ENCODE data around the gene ZMYND8.

Gene ZMYND8

DNA sequence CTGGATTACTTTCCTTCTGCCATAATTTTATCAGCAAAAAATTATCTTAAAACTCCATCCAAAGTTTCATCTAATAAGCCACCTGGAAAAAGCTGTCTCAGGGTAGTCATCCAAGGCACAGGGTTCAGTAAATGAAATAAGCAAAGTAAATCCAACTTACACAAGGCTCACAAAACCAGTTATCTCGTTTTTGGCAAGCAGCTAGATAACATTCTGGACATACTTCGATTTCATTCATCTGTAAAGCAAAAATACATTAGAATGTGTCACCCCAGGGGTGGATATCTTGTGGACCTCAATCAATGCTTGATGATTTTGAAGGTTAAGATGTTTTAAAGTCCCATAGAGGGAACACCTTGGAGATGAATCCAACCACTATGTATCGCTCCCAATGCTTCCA lies 73.1 kb downstream of the ZMYND8 start:
- Histone ChIP-seq H2BK120ac (ENCODE audit: low read depth, low read length) (no peak overlapping the region), H3K4me3 (ENCODE audit: insufficient read depth in 1 of 2, low read depth in 1 of 2, low read length in 2 of 2) (no peak overlapping the region), H2BK5ac (ENCODE audit: low read depth, low read length, poor library complexity, severe bottlenecking) (no peak overlapping the region), H3K4me1 (ENCODE audit: control insufficient read depth, insufficient read depth, low read depth, low read length) (peaks cover 17% of the 10 kb centered on the region), H4K91ac (ENCODE audit: low read length) (no peak overlapping the region), H3K14ac (ENCODE audit: low read length in 2 of 2) (no peak overlapping the region), H3K4ac (ENCODE audit: low read depth in 1 of 2, low read length in 2 of 2) (no peak overlapping the region), H3K18ac (ENCODE audit: low read depth in 1 of 2, low read length in 2 of 2) (no peak overlapping the region), H4K8ac (ENCODE audit: low read length) (no peak overlapping the region), H3K9ac (ENCODE audit: low read length) (no peak overlapping the region), H3K79me1 (replicated peaks; ENCODE audit: low read length, poor library complexity, severe bottlenecking) (peaks cover 21% of the 10 kb centered on the region), H3K23ac (ENCODE audit: low read length in 2 of 2) (no peak overlapping the region), H2BK12ac (ENCODE audit: low read length in 2 of 2) (no peak overlapping the region), H3K9me3 (ENCODE audit: control insufficient read depth, low read length) (no peaks in the 10 kb centered on the region), H3K27ac (ENCODE audit: low read length, poor library complexity, severe bottlenecking) (no peak overlapping the region), H3K27me3 (ENCODE audit: control insufficient read depth in 1 of 2, insufficient read depth in 1 of 2, low read length in 2 of 2) (no peaks in the 10 kb centered on the region), H3K36me3 (ENCODE audit: control insufficient read depth in 1 of 2, insufficient read depth in 2 of 2, low read depth in 1 of 2, low read length in 2 of 2) (peaks cover 37 to 90% of the 10 kb centered on the region in 2 experiments), H2BK15ac (ENCODE audit: low read depth, poor library complexity, severe bottlenecking) (no peak overlapping the region), H2AFZ (ENCODE audit: low read depth, low read length) (no peak overlapping the region), H2AK5ac (ENCODE audit: low read length, severe bottlenecking) (no peak overlapping the region), H3K4me2 (ENCODE audit: low read length, poor library complexity, severe bottlenecking) (no peak overlapping the region)
- 84% methylated on average over 3 of the region's 3 CpGs for WGBS
- DNase-seq, result no peak

DNA sequence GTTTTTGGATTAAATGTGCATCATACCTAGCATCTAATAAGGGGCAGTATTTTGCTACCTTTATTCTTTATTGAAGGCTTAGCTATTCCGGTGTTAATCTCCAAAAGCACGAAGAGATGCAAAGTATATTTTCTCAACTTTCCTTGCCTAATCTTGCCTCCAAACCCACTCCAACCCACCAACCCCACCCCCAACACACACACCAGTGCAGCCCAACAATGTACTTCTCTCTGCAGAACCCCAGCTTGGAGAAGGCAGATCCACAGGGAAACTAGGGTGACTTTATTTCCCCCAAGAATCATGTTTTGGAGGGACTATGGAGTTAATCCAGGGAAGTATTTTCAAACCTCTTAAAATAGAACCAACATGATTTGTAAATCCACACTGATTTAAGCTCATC lies 73.6 kb downstream of the ZMYND8 start:
- Histone ChIP-seq H4K91ac (ENCODE audit: low read length) (no peak overlapping the region), H3K79me1 (replicated peaks; ENCODE audit: low read length, poor library complexity, severe bottlenecking) (peaks cover 23% of the 10 kb centered on the region), H3K9ac (ENCODE audit: low read length) (no peak overlapping the region), H3K4me2 (ENCODE audit: low read length, poor library complexity, severe bottlenecking) (no peak overlapping the region), H3K27me3 (ENCODE audit: control insufficient read depth in 1 of 2, insufficient read depth in 1 of 2, low read length in 2 of 2) (no peaks in the 10 kb centered on the region), H2AFZ (ENCODE audit: low read depth, low read length) (no peak overlapping the region), H3K4me1 (ENCODE audit: control insufficient read depth, insufficient read depth, low read depth, low read length) (peaks cover 18% of the 10 kb centered on the region), H3K4me3 (ENCODE audit: insufficient read depth in 1 of 2, low read depth in 1 of 2, low read length in 2 of 2) (no peak overlapping the region), H3K9me3 (ENCODE audit: control insufficient read depth, low read length) (no peaks in the 10 kb centered on the region), H2BK5ac (ENCODE audit: low read depth, low read length, poor library complexity, severe bottlenecking) (no peak overlapping the region), H2AK5ac (ENCODE audit: low read length, severe bottlenecking) (no peak overlapping the region), H3K4ac (ENCODE audit: low read depth in 1 of 2, low read length in 2 of 2) (no peak overlapping the region), H2BK15ac (ENCODE audit: low read depth, poor library complexity, severe bottlenecking) (no peak overlapping the region), H3K27ac (ENCODE audit: low read length, poor library complexity, severe bottlenecking) (peak overlapping the region; percentile 7), H2BK120ac (ENCODE audit: low read depth, low read length) (no peak overlapping the region), H4K8ac (ENCODE audit: low read length) (no peak overlapping the region), H3K14ac (ENCODE audit: low read length in 2 of 2) (no peak overlapping the region), H3K18ac (ENCODE audit: low read depth in 1 of 2, low read length in 2 of 2) (no peak overlapping the region), H3K36me3 (ENCODE audit: control insufficient read depth in 1 of 2, insufficient read depth in 2 of 2, low read depth in 1 of 2, low read length in 2 of 2) (peaks cover 41 to 91% of the 10 kb centered on the region in 2 experiments), H2BK12ac (ENCODE audit: low read length in 2 of 2) (no peak overlapping the region), H3K23ac (ENCODE audit: low read length in 2 of 2) (no peak overlapping the region)
- WGBS, result 100% methylated on average over 2 of the region's 2 CpGs
- no peak for DNase-seq

DNA sequence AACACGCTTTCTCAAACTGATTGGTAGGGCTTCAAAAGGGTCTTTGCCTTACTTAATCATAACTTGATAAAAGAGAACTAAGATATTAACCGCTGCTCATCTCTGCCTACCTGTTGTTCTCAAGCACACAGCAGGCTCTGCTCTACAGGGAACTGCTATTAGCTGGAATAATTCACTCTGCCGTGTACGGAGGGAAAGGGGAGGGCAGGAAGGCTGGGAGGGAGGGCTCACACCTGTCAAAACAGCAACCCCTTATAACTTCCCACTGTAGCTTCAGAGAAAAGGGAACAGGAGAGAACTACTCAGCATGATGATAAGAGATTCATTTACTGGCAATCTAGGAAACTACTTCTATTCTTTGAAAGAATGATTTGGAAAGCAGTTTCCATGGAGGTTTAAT lies 75.1 kb downstream of the ZMYND8 start:
- no peak overlapping the region for H2AFZ ChIP-seq (ENCODE audit: low read depth, low read length)
- H3K4me1 ChIP-seq (ENCODE audit: control insufficient read depth, insufficient read depth, low read depth, low read length), result peaks cover 24% of the 10 kb centered on the region
- peaks cover 38 to 78% of the 10 kb centered on the region in 2 experiments for H3K36me3 ChIP-seq (ENCODE audit: control insufficient read depth in 1 of 2, insufficient read depth in 2 of 2, low read depth in 1 of 2, low read length in 2 of 2)
- no peak overlapping the region for H3K14ac ChIP-seq (ENCODE audit: low read length in 2 of 2)
- 100% methylated on average over 1 of the region's 4 CpGs for WGBS
- no peak overlapping the region for H3K4ac ChIP-seq (ENCODE audit: low read depth in 1 of 2, low read length in 2 of 2)
- H2BK5ac ChIP-seq (ENCODE audit: low read depth, low read length, poor library complexity, severe bottlenecking), result no peak overlapping the region
- H2BK15ac ChIP-seq (ENCODE audit: low read depth, poor library complexity, severe bottlenecking), result no peak overlapping the region
- H2BK12ac ChIP-seq (ENCODE audit: low read length in 2 of 2), result no peak overlapping the region
- no peak overlapping the region for H3K4me2 ChIP-seq (ENCODE audit: low read length, poor library complexity, severe bottlenecking)
- H3K79me1 ChIP-seq (replicated peaks; ENCODE audit: low read length, poor library complexity, severe bottlenecking), result peaks cover 14% of the 10 kb centered on the region
- no peak overlapping the region for H3K9ac ChIP-seq (ENCODE audit: low read length)
- no peak overlapping the region for H4K91ac ChIP-seq (ENCODE audit: low read length)
- no peak for DNase-seq
- no peak overlapping the region for H2BK120ac ChIP-seq (ENCODE audit: low read depth, low read length)
- H3K4me3 ChIP-seq (ENCODE audit: insufficient read depth in 1 of 2, low read depth in 1 of 2, low read length in 2 of 2), result no peak overlapping the region
- H3K27ac ChIP-seq (ENCODE audit: low read length, poor library complexity, severe bottlenecking), result peak overlapping the region; percentile 28
- H3K27me3 ChIP-seq (ENCODE audit: control insufficient read depth in 1 of 2, insufficient read depth in 1 of 2, low read length in 2 of 2), result no peaks in the 10 kb centered on the region
- H3K18ac ChIP-seq (ENCODE audit: low read depth in 1 of 2, low read length in 2 of 2), result no peak overlapping the region
- H3K9me3 ChIP-seq (ENCODE audit: control insufficient read depth, low read length), result no peaks in the 10 kb centered on the region
- H2AK5ac ChIP-seq (ENCODE audit: low read length, severe bottlenecking), result no peak overlapping the region
- no peak overlapping the region for H4K8ac ChIP-seq (ENCODE audit: low read length)
- no peak overlapping the region for H3K23ac ChIP-seq (ENCODE audit: low read length in 2 of 2)

DNA sequence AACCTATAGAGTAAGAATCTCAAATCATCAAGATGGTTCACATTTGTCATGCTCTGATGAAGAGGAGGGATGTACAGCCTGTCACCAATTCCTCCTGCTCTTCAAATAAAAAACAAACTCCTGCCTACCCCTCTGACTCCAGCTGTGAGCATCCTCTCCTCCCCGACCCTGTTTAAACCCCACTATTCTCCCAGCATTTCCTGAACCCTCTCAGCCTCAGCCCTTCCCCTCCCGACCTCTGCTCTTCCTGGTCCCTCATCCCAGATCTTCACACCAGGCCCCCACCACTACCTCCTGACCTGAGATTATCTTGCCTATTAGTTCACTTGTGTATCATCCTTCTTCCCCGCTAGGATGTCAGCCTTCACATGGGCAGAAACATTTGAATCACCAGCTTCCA lies 75.8 kb downstream of the ZMYND8 start:
- Histone ChIP-seq H2BK15ac (ENCODE audit: low read depth, poor library complexity, severe bottlenecking) (no peak overlapping the region), H4K8ac (ENCODE audit: low read length) (no peak overlapping the region), H2BK5ac (ENCODE audit: low read depth, low read length, poor library complexity, severe bottlenecking) (no peak overlapping the region), H4K91ac (ENCODE audit: low read length) (no peak overlapping the region), H2BK12ac (ENCODE audit: low read length in 2 of 2) (no peak overlapping the region), H3K4me3 (ENCODE audit: insufficient read depth in 1 of 2, low read depth in 1 of 2, low read length in 2 of 2) (no peak overlapping the region), H3K23ac (ENCODE audit: low read length in 2 of 2) (no peak overlapping the region), H3K4ac (ENCODE audit: low read depth in 1 of 2, low read length in 2 of 2) (no peak overlapping the region), H2AFZ (ENCODE audit: low read depth, low read length) (no peak overlapping the region), H3K9ac (ENCODE audit: low read length) (no peak overlapping the region), H3K27ac (ENCODE audit: low read length, poor library complexity, severe bottlenecking) (no peak overlapping the region), H3K4me2 (ENCODE audit: low read length, poor library complexity, severe bottlenecking) (no peak overlapping the region), H3K36me3 (ENCODE audit: control insufficient read depth in 1 of 2, insufficient read depth in 2 of 2, low read depth in 1 of 2, low read length in 2 of 2) (peaks cover 44 to 80% of the 10 kb centered on the region in 2 experiments), H2BK120ac (ENCODE audit: low read depth, low read length) (no peak overlapping the region), H3K79me1 (replicated peaks; ENCODE audit: low read length, poor library complexity, severe bottlenecking) (peaks cover 19% of the 10 kb centered on the region), H2AK5ac (ENCODE audit: low read length, severe bottlenecking) (no peak overlapping the region), H3K14ac (ENCODE audit: low read length in 2 of 2) (no peak overlapping the region), H3K27me3 (ENCODE audit: control insufficient read depth in 1 of 2, insufficient read depth in 1 of 2, low read length in 2 of 2) (no peaks in the 10 kb centered on the region), H3K4me1 (ENCODE audit: control insufficient read depth, insufficient read depth, low read depth, low read length) (peaks cover 29% of the 10 kb centered on the region), H3K18ac (ENCODE audit: low read depth in 1 of 2, low read length in 2 of 2) (no peak overlapping the region), H3K9me3 (ENCODE audit: control insufficient read depth, low read length) (no peaks in the 10 kb centered on the region)
- 81% methylated on average over 3 of the region's 3 CpGs for WGBS
- DNase-seq, result no peak

Measured in mesenchymal stem cell (in vitro differentiated cells and primary cell).